Heart left ventricle (tissue), 16 donors: Measurements from ENCODE around the gene LIMK2. TPM values are rescaled to one million over a fixed set of nuclear protein-coding genes. Genes with fewer than 3 reads are reported as not detected.

Experiments
- ATAC-seq, 4 donors: fragments of 200-7000 bp; cut with Tn5 transposase; one replicate each; pipeline ENCODE4 v1.9.1; 2020 to 2022; ENCODE audit warnings: moderate library complexity in 4 of 4, mild to moderate bottlenecking in 3 of 4, moderate number of reproducible peaks in 1 of 4
- DNase-seq, 5 donors: peaks; one replicate each; pipeline ENCODE4 v3.0.0-alpha.2; 2020
- H3K27ac ChIP-seq, 12 donors: fragments of 200-600 bp; sonication (generic) in 4 of 12; one replicate each; pipeline versions ENCODE4 v1.5.0 to v1.8.0; 2016 to 2022; ENCODE audit warnings: mild to moderate bottlenecking in 2 of 12
- H3K27me3 ChIP-seq, 9 donors: fragments of 200-600 bp; sonication (generic) in 2 of 9; one replicate each; pipeline versions ENCODE4 v1.5.1 to v1.8.0; 2016 to 2022; ENCODE audit warnings: mild to moderate bottlenecking in 3 of 9
- H3K36me3 ChIP-seq, 9 donors: fragments of 200-600 bp; sonication (generic) in 2 of 9; one replicate each; pipeline versions ENCODE4 v1.5.0 to v1.8.0; 2018 to 2022; ENCODE audit warnings: mild to moderate bottlenecking in 2 of 9
- H3K4me1 ChIP-seq, 12 donors: fragments of 200-600 bp; sonication (generic) in 4 of 12; one replicate each; pipeline versions ENCODE4 v1.5.0 to v1.8.0; 2016 to 2022; ENCODE audit warnings: mild to moderate bottlenecking in 3 of 12
- H3K4me3 ChIP-seq, 12 donors: fragments of 200-600 bp; sonication (generic) in 4 of 12; one replicate each; pipeline versions ENCODE4 v1.5.0 to v1.8.0; 2017 to 2022; ENCODE audit warnings: mild to moderate bottlenecking in 9 of 12, moderate library complexity in 4 of 12
- H3K9me3 ChIP-seq, 12 donors: fragments of 200-600 bp; sonication (generic) in 4 of 12; one replicate each; pipeline versions ENCODE4 v1.5.0 to v1.8.0; 2016 to 2022; ENCODE audit warnings: mild to moderate bottlenecking in 1 of 12
- POLR2A ChIP-seq, 2 donors: fragments of 450-650 bp; IDR thresholded peaks; one replicate each; pipeline ENCODE4 v1.6.1; 2017; ENCODE audit warnings: antibody characterized with exemption in 2 of 2, mild to moderate bottlenecking in 2 of 2, moderate library complexity in 2 of 2
- WGBS, 4 donors: extraction: QIAGEN DNeasy Blood & Tissue Kit in 2 of 4; methylation state at CpG; one replicate each; pipeline versions ENCODE4 v1.1.5 to v1.1.7; 2013 to 2018; 5-methylcytosine and 5-hydroxymethylcytosine counted together
- intact Hi-C, 10 donors: fragments of 100-400 bp; cut with DNase I; formaldehyde crosslinking; loops; one replicate each; pipeline versions ENCODE4 v1.11.1 to v1.14.2; 2022
- polyA plus RNA-seq, 2 donors: library from polyadenylated mRNA; stranded (reverse); fragments of 200-250 nt; gene quantifications; one replicate each; pipeline ENCODE4 v1.2.3, GENCODE V29; 2013
- total RNA-seq, 9 donors: library from RNA; depleted of rRNA in 2 of 9; stranded (reverse); fragments of >200 nt in 2 of 9; fragmentation: NEBNext Ultra II Directional in 3 of 9; extraction: Animal tissue kit (Norgen Biotek cat#: 25700) in 3 of 9; gene quantifications; one replicate each; pipeline versions ENCODE4 v1.1.0 to v1.2.4, GENCODE V29; 2016 to 2023
- TF ChIP-seq, protein P1 (sequence below), 12 donors: fragments of 200-600 bp; sonication (generic) in 4 of 12; IDR thresholded peaks; one replicate each; pipeline versions ENCODE4 v1.5.0 to v1.8.0; 2018 to 2022; ENCODE audit warnings: antibody characterized with exemption in 12 of 12, mild to moderate bottlenecking in 5 of 12
- donor health status: ischemic (EF 13 %, LVEDD 7.1; RV severe dilation, severe dysfunction).
- donor health status: healthy with polysubstance abuse.
- donor health status: DM: no; HTN: yes; CAD: no.
- donor health status: DM: no; HTN: no; CAD: no.
- donor health status: ischemic (EF 25% LVEDD 6.9; RV normal size, moderate dysfunction).
- donor health status: ischemic (EF 25% LVEDD 5.7; RV mildly dilated, moderate dysfunction).
- donor health status: healthy.
- donor health status: DM: yes; HTN: yes; CAD: no.
- donor health status: ischemic (EF 35%, LVEDD 5.7; RV mildly dilated, moderate dysfunction).
- donor health status: nonischemic (EF 11% LVEDD 7.7; RV severe dilation, severe dysfunction).
- donor health status: DM: yes; HTN: yes; CAD: no.
- donor health status: PGD.
- donor health status: ischemic (EF 29% LVEDD 5.4; RV normal size, mild dysfunction).
- donor health status: nonischemic (EF 23%, LVEDD 6.1; RV moderate dilation, normal function).

Gene LIMK2
- total and polyA plus RNA-seq, 11 donors = 7.0 to 33.3 (median 9.4) TPM

DNA sequence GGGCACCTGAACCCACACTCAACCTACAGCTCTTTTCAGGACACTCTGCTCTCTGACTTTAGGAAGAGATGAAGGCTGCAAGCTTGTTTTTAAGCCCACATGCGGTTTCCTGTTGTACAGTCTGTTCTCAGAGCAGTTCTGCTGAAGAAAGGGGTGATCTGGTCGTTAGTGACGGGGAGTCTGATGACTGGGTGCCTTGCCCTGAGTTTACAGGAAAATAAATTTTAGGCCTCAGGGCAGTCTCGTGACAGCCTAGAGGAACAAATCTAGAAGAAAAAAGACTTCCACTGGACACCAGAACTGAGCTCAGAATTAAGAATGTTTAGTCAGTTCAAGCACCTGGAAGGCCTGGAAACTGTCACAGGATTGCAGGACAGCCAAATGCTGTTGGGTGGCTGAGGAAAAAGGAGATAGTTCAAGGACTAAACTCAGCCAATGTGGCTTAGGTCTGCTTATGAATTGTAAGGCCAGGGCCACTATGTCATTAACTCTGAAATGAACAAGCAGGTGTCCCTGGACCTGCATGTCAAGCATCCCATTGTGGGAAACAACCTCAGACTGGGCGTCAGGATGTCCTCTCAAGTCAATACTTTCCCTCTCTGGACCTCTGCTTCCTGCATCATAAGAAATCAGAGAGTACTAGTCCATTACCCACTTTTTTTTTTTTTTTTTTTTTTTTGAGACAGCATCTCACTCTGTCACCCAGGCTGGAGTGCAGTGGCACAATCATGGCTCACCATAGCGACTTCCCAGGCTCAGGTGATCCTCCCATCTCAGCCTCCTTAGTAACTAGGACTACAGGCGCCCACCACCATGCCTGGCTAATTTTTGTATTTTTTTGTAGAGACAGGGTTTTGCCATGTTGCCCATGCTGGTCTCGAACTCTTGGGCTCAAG lies 74.5 kb downstream of the LIMK2 start:
- H3K9me3 ChIP-seq = no peaks in the 10 kb centered on the region
- H3K4me1 ChIP-seq = peaks cover 3 to 76% (median 34%) of the 10 kb centered on the region in 12 donors
- ATAC-seq = no peak
- H3K27ac ChIP-seq = peak overlapping the region in 5 of 12 donors; percentile 0 to 96 (median 22)
- peaks cover 0 to 84% (median 74%) of the 10 kb centered on the region in 9 donors for H3K36me3 ChIP-seq
- intact Hi-C loops = no loop called here
- 74 to 84% (median 81%) methylated on average over 8 of the region's 8 CpGs for WGBS, 4 donors
- no peak overlapping the region for H3K4me3 ChIP-seq
- TF ChIP-seq POLR2A (IDR thresholded peaks at IDR 0.05) = no peak
- TF ChIP-seq, protein P1, sequence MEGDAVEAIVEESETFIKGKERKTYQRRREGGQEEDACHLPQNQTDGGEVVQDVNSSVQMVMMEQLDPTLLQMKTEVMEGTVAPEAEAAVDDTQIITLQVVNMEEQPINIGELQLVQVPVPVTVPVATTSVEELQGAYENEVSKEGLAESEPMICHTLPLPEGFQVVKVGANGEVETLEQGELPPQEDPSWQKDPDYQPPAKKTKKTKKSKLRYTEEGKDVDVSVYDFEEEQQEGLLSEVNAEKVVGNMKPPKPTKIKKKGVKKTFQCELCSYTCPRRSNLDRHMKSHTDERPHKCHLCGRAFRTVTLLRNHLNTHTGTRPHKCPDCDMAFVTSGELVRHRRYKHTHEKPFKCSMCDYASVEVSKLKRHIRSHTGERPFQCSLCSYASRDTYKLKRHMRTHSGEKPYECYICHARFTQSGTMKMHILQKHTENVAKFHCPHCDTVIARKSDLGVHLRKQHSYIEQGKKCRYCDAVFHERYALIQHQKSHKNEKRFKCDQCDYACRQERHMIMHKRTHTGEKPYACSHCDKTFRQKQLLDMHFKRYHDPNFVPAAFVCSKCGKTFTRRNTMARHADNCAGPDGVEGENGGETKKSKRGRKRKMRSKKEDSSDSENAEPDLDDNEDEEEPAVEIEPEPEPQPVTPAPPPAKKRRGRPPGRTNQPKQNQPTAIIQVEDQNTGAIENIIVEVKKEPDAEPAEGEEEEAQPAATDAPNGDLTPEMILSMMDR (IDR thresholded peaks at IDR 0.05) = no peak
- no peaks in the 10 kb centered on the region for H3K27me3 ChIP-seq
- DNase-seq = no peak

DNA sequence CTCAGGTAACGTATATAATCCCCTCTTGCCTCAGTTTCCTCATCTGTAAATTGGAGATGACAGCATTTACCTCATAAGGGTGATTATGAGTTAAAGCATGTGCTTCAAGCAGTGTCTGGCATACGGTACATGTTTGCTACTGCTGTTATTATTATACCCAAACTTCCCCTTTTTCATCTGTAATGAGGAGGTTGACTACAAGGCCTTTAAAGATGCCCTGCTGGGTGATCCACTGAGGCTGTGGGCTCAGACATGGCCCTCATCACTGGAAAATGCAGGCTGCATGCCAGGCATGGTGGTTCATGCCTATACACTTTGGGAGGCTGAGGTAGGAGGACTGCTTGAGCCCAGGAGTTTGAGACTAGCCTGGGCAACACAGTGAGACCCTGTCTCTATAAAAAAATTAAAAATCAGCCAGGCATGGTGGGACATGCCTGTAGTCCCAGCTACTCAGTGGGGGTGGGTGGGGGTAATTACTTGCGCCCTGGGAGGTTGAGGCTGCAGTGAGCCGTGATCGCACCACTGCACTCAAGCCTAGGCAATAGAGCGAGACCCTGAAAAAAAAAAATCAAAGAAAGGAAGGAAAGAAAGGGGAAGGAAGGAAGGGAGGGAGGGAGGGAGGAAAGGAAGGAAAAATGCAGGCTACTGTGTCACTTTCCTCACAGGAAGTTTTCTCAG lies 75.9 kb downstream of the LIMK2 start:
- Histone ChIP-seq H3K27me3 (no peaks in the 10 kb centered on the region), H3K27ac (peak overlapping the region in 7 of 12 donors; percentile 13 to 99 (median 96)), H3K9me3 (no peaks in the 10 kb centered on the region), H3K36me3 (peaks cover 0 to 70% (median 60%) of the 10 kb centered on the region in 9 donors), H3K4me3 (peak overlapping the region in 1 of 12 donors; percentile 86), H3K4me1 (peaks cover 3 to 70% (median 39%) of the 10 kb centered on the region in 12 donors)
- intact Hi-C loops = no loop called here
- TF ChIP-seq, protein P1 (IDR thresholded peaks at IDR 0.05) = no peak
- TF ChIP-seq POLR2A (IDR thresholded peaks at IDR 0.05) = no peak
- DNase-seq (no peak), ATAC-seq (no peak)
- WGBS, 4 donors = 86 to 90% (median 88%) methylated on average over 6 of the region's 6 CpGs

DNA sequence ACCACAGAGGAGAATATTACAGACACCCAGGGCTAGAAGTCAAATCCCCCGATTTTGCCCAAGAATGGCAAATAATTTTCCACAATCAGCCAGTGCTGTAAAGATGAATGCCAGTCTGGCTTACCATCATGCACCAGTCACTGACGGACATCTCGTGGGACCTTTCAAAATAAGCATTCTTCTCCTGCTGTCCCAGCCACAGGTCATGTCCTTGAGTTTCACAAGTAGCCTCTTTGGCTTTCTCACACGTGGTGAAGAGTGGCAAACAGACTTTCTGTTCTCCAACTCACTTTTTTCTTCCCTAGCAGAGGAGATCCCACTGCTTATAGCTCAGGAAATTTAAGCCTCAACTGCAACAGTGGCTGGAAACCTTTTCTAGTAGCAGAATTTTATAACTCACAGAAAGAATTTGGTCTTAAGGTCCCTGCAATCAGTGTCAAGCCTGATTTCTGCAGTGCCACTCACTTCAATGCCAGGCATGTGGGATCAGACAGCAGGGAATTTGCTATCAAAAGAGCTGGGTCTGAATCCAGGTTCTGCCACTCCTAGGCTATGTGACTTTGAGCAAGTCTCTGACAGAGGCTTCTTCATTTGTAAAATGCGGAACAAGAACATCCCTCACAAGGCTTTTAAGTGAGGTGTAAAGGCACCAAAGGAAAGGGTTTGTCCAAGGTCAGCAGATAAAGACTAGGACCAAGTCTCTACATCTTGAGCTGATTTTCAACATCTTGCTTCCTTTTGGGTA lies 76.6 kb downstream of the LIMK2 start:
- TF ChIP-seq, protein P1 (IDR thresholded peaks at IDR 0.05) = no peak
- TF ChIP-seq POLR2A (IDR thresholded peaks at IDR 0.05) = no peak
- Histone ChIP-seq H3K4me3 (peak overlapping the region in 3 of 12 donors; percentile 60 to 93 (median 86)), H3K27me3 (no peaks in the 10 kb centered on the region), H3K4me1 (peaks cover 3 to 76% (median 45%) of the 10 kb centered on the region in 12 donors), H3K36me3 (peaks cover 0 to 63% (median 53%) of the 10 kb centered on the region in 9 donors), H3K9me3 (no peaks in the 10 kb centered on the region), H3K27ac (peak overlapping the region in 9 of 12 donors; percentile 5 to 99 (median 95))
- ATAC-seq = no peak
- intact Hi-C loops = no loop called here
- 51 to 65% (median 55%) methylated on average over 5 of the region's 5 CpGs for WGBS, 4 donors
- DNase-seq = no peak
